CD4-positive, alpha-beta T cell treated with Interferon gamma for 1 hour (primary cell): ENCODE measurements around the gene ABCC2.
A peak's percentile ranks its signal among the peaks of the same experiment; 100 is the strongest.
"Not testable (repeated sequence)": the region's sequence is repeated elsewhere in the genome, so short reads cannot be mapped to it uniquely, and the experiment has no call there.

Source experiments
- DNase-seq: peaks from one replicate; pipeline ENCODE4 v3.0.0-alpha.2; 2020

Gene ABCC2

GRCh38 chr10:99809931-99810615 is 27.6 kb downstream of the ABCC2 start:
- no peak for DNase-seq

- no peak for DNase-seq
Observed at GRCh38 chr10:99812177-99812576, 29.7 kb downstream of the ABCC2 start.

GRCh38 chr10:99814143-99814542 is 31.7 kb downstream of the ABCC2 start:
- no peak for DNase-seq

- DNase-seq: no peak
Observed at GRCh38 chr10:99815621-99816020, 33.2 kb downstream of the ABCC2 start.

- DNase-seq: no peak
Observed at GRCh38 chr10:99827936-99828335, 45.5 kb downstream of the ABCC2 start.

- no peak for DNase-seq
Observed at GRCh38 chr10:99828464-99828863, 46.0 kb downstream of the ABCC2 start.

- no peak for DNase-seq
Observed at GRCh38 chr10:99832439-99832838, 50.0 kb downstream of the ABCC2 start.

GRCh38 chr10:99834410-99834809 is 52.0 kb downstream of the ABCC2 start:
- DNase-seq: no peak

GRCh38 chr10:99835947-99836346 is 53.5 kb downstream of the ABCC2 start:
- DNase-seq: no peak

- no peak for DNase-seq
Observed at GRCh38 chr10:99836711-99837110, 54.3 kb downstream of the ABCC2 start.

GRCh38 chr10:99840859-99841258 is 58.4 kb downstream of the ABCC2 start:
- not testable (repeated sequence) for DNase-seq

GRCh38 chr10:99841746-99842145 is 59.3 kb downstream of the ABCC2 start:
- no peak for DNase-seq

- DNase-seq: no peak
Observed at GRCh38 chr10:99843310-99843709, 60.9 kb downstream of the ABCC2 start.

GRCh38 chr10:99844433-99844955 is 62.1 kb downstream of the ABCC2 start:
- DNase-seq: no peak

- peak; percentile 64 for DNase-seq
Observed at GRCh38 chr10:99845837-99846382, 63.5 kb downstream of the ABCC2 start.

- no peak for DNase-seq
Observed at GRCh38 chr10:99849057-99849456, 66.6 kb downstream of the ABCC2 start.

- no peak for DNase-seq
Observed at GRCh38 chr10:99849536-99849935, 67.1 kb downstream of the ABCC2 start.

- DNase-seq: no peak
Observed at GRCh38 chr10:99850021-99850766, 67.8 kb downstream of the ABCC2 start.

GRCh38 chr10:99850767-99851340 is 68.4 kb downstream of the ABCC2 start:
- DNase-seq: no peak

GRCh38 chr10:99851825-99852224 is 69.4 kb downstream of the ABCC2 start:
- no peak for DNase-seq

GRCh38 chr10:99852481-99853213 is 70.2 kb downstream of the ABCC2 start:
- DNase-seq: no peak

- DNase-seq: no peak
Observed at GRCh38 chr10:99853655-99854054, 71.2 kb downstream of the ABCC2 start.

- DNase-seq: no peak
Observed at GRCh38 chr10:99854860-99855259, 72.4 kb downstream of the ABCC2 start.
